WI38 (cell line): ENCODE results near the gene EMD.

Source experiments
- H3K4me3 ChIP-seq: 2 replicates; pipeline ENCODE4 v1.5.1; 2011; ENCODE audit warnings: low read depth, mild to moderate bottlenecking, control low read depth, low read length
- CTCF ChIP-seq: IDR thresholded peaks from 2 replicates; pipeline ENCODE4 v1.5.1; 2012; ENCODE audit warnings: low read depth, mild to moderate bottlenecking, control low read depth, low read length

The EMD gene

GRCh38 chrX:154409222-154409871, 30.3 kb downstream of the EMD start, which contains the start of gene DNASE1L1:
Gene DNASE1L1 (minus strand): TSS chrX:154409254. CDS start chrX:154405568, 3,686 bp downstream.
- no peak for TF ChIP-seq CTCF
- peak within 1 kb of the TSS; percentile 64 for H3K4me3 ChIP-seq

DNA sequence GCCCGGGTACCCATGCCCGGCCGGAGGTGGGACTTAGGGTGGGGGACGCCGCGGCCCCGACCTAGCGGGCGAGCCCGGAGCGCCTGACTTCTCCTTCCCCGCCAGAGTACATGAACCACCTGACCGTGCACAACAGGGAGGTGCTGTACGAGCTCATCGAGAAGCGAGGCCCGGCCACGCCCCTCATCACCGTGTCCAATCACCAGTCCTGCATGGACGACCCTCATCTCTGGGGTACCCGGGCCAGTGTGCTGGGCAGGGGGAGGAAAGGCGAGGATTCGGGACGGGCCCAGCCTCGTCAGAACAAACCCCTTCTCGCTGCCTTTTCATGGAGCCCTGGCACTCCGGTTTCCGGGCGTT, 32.9 kb downstream of the EMD start:
- TF ChIP-seq CTCF, result no peak
- peak overlapping the region; percentile 65 for H3K4me3 ChIP-seq

DNA sequence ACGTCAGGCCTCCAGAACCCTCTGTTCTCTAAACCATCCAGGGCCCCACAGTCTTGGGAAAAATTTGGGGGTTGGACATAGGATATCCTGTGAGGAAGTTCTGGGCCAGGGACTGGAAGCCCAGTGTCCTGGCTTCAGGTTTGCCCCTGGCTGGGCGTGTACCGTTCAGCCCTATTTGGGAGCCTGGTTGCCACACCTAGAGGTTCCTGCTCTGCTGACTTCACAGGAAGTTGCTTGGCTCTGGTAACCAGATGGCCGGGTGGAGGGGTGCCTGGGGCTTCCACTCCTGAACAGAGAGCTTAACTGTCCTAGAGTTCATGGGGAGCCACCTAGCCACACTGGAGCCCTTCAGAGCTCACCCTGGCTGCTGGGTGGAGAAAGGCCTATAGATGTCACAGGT, 33.4 kb downstream of the EMD start:
- H3K4me3 ChIP-seq, result peak overlapping the region; percentile 65
- TF ChIP-seq CTCF, result no peak

DNA sequence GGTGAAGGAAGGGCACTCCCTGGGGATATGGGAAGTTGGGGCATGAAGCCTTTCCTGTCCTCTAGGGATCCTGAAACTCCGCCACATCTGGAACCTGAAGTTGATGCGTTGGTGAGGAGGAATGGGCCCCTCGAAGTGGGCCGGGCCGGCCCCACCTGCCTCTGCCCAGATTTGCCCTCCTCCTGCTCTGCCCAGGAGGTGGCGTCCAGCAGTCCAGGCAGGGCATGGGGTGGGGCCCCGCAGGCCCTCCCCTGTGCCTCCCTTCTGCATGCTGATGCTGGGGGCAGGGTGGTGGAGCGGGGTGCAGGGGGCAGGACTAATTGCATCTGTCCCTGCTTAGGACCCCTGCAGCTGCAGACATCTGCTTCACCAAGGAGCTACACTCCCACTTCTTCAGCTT, 34.0 kb downstream of the EMD start:
- no peak for TF ChIP-seq CTCF
- no peak overlapping the region for H3K4me3 ChIP-seq

DNA sequence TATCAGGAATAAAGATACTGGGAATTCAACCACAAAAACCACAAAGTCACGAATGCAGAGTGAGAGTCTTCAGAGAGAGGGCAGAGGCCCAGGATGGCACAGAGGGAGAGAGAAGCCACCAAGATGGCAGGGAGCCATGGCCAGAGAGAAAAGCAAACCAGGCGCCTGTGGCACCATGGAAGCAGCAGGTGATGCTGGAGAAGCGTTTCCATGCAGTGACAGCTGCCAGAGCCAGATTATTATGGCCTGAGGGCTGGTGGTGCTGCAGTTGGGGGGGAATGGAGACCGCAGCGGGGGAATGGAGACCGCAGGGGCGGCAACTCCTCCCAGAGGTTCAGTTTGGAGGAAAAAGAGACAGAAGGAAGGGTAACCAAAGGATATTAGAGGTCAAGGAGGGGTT, 38.1 kb downstream of the EMD start:
- no peak overlapping the region for H3K4me3 ChIP-seq
- TF ChIP-seq CTCF, result no peak

- no peak overlapping the region for H3K4me3 ChIP-seq
- TF ChIP-seq CTCF, result no peak
These were observed 40.1 kb downstream of the EMD start for GRCh38 chrX:154419189-154419588.

DNA sequence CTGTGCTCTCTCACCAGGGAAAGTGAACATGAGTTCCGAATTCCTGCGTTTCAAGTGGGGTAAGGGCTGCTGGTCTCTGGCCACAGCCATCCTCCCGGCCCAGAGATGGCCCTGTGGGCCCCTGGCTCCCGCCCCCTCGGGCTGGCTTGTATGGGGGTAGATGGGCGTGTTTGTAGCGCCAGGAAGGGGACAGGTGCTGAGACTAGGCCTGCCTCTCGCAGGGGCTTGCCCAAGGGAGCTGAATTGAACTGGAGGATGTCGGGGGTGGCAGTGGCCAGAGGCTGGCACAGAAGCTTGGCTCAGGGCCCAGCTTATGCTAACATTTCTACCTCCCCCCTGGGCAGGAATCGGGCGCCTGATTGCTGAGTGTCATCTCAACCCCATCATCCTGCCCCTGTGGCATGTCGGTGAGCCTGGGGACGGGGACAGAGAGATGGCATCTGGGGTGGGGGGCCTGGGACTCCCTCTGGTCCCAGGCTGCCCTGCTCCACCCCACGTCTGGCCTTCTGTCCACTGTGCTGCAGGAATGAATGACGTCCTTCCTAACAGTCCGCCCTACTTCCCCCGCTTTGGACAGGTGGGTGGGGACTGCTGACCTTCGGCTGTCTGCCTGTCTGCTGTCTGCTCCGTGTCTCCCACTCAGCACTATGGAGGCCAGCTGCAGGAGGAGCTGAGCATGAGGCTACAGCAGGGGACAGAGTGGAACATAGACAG, 40.8 kb downstream of the EMD start:
- no peak for TF ChIP-seq CTCF
- no peak overlapping the region for H3K4me3 ChIP-seq
